ENCODE data around the gene SMAD4. TPM values are rescaled to one million over a fixed set of nuclear protein-coding genes. Genes with fewer than 3 reads are reported as not detected.

Gene SMAD4
- total and polyA plus RNA-seq, 10 donors: 8.9 to 139 (median 95.9) TPM

GRCh38 chr18:51078026-51078425 lies 48.0 kb downstream of the SMAD4 start:
- H3K9me3 ChIP-seq: no peaks in the 10 kb centered on the region
- no peak overlapping the region for H3K4me3 ChIP-seq
- H3K4me1 ChIP-seq: peaks cover 8 to 33% (median 20%) of the 10 kb centered on the region in 6 donors
- peaks cover 0 to 87% (median 54%) of the 10 kb centered on the region in 6 donors for H3K36me3 ChIP-seq
- WGBS, 5 donors: 94 to 98% (median 94%) methylated on average over 5 of the region's 5 CpGs
- no peak for DNase-seq
- intact Hi-C loops (cut with DNase I; ENCODE audit: low total_unique reads): no loop called here
- no peak overlapping the region for H3K27ac ChIP-seq
- H3K27me3 ChIP-seq (replicated peaks in 1 of 7): no peaks in the 10 kb centered on the region
- TF ChIP-seq POLR2AphosphoS5 (IDR thresholded peaks at IDR 0.05) (no peak), CTCF (IDR thresholded peaks at IDR 0.05 in 8 of 11, conservative IDR thresholded peaks at IDR 0.05 in 3 of 11) (no peak)

- Histone ChIP-seq H3K9me3 (peaks cover 0 to 8% (median 6%) of the 10 kb centered on the region in 8 donors), H3K4me3 (no peak overlapping the region), H3K4me1 (peaks cover 0 to 9% (median 0%) of the 10 kb centered on the region in 6 donors), H3K36me3 (peaks cover 0 to 91% (median 55%) of the 10 kb centered on the region in 6 donors), H3K27me3 (replicated peaks in 1 of 7) (no peaks in the 10 kb centered on the region), H3K27ac (no peak overlapping the region)
- TF ChIP-seq CTCF (IDR thresholded peaks at IDR 0.05 in 8 of 11, conservative IDR thresholded peaks at IDR 0.05 in 3 of 11) (no peak), POLR2A (IDR thresholded peaks at IDR 0.05) (no peak), POLR2AphosphoS5 (IDR thresholded peaks at IDR 0.05) (no peak)
- DNase-seq: no peak
- intact Hi-C loops (cut with DNase I; ENCODE audit: low total_unique reads): no loop called here
- 29 to 59% (median 50%) methylated on average over 2 of the region's 2 CpGs for WGBS, 5 donors
Measured at GRCh38 chr18:51082571-51083267, 52.7 kb downstream of the SMAD4 start.

GRCh38 chr18:51083398-51083797 lies 53.4 kb downstream of the SMAD4 start:
- Histone ChIP-seq H3K4me1 (peaks cover 0 to 9% (median 0%) of the 10 kb centered on the region in 6 donors), H3K9me3 (peaks cover 0 to 15% (median 13%) of the 10 kb centered on the region in 8 donors), H3K27me3 (replicated peaks in 1 of 7) (no peaks in the 10 kb centered on the region), H3K36me3 (peaks cover 0 to 84% (median 48%) of the 10 kb centered on the region in 6 donors), H3K4me3 (no peak overlapping the region), H3K27ac (no peak overlapping the region)
- 42 to 93% (median 90%) methylated on average over 1 of the region's 1 CpG for whole genome bisulfite sequencing, 5 donors
- no peak for TF ChIP-seq POLR2AphosphoS5 (IDR thresholded peaks at IDR 0.05)
- TF ChIP-seq POLR2A (IDR thresholded peaks at IDR 0.05): no peak
- TF ChIP-seq CTCF (IDR thresholded peaks at IDR 0.05 in 8 of 11, conservative IDR thresholded peaks at IDR 0.05 in 3 of 11): no peak
- intact Hi-C loops (cut with DNase I; ENCODE audit: low total_unique reads): no loop called here
- no peak for DNase-seq

- intact Hi-C loops (cut with DNase I; ENCODE audit: low total_unique reads): no loop called here
- DNase-seq: no peak
Measured at GRCh38 chr18:51088410-51088809, 58.4 kb downstream of the SMAD4 start.

More at GRCh38 chr18:51088410-51088809, 58.4 kb downstream of the SMAD4 start:
- no peaks in the 10 kb centered on the region for H3K27me3 ChIP-seq (replicated peaks in 1 of 7)
- H3K36me3 ChIP-seq: peaks cover 0 to 34% (median 16%) of the 10 kb centered on the region in 6 donors
- no peak overlapping the region for H3K4me3 ChIP-seq
- H3K4me1 ChIP-seq: no peaks in the 10 kb centered on the region
- TF ChIP-seq CTCF (IDR thresholded peaks at IDR 0.05 in 8 of 11, conservative IDR thresholded peaks at IDR 0.05 in 3 of 11) (no peak), POLR2A (IDR thresholded peaks at IDR 0.05) (no peak), POLR2AphosphoS5 (IDR thresholded peaks at IDR 0.05) (no peak)
- peaks cover 0 to 35% (median 29%) of the 10 kb centered on the region in 8 donors for H3K9me3 ChIP-seq
- H3K27ac ChIP-seq: no peak overlapping the region
- WGBS, 5 donors: 95 to 100% (median 98%) methylated on average over 1 of the region's 1 CpG
